Heart right ventricle (tissue), 16 donors: ENCODE measurements around the gene C1QTNF5. TPM values are rescaled to one million over a fixed set of nuclear protein-coding genes. Genes with fewer than 3 reads are reported as not detected.

ENCODE experiments used
- ATAC-seq, 8 donors: fragments of 200-7000 bp; cut with Tn5 transposase; one replicate each; pipeline ENCODE4 v1.9.1; 2020; ENCODE audit warnings: mild to moderate bottlenecking in 8 of 8, moderate library complexity in 8 of 8, moderate number of reproducible peaks in 1 of 8
- DNase-seq, 2 donors: peaks; one replicate each; pipeline ENCODE4 v3.0.0-alpha.2; 2020
- H3K27ac ChIP-seq, 10 donors: fragments of 200-600 bp; sonication (generic) in 2 of 10; one replicate each; pipeline versions ENCODE4 v1.5.0 to v1.8.0; 2020 to 2022; ENCODE audit warnings: mild to moderate bottlenecking in 3 of 10
- H3K27me3 ChIP-seq, 7 donors: fragments of 200-600 bp; one replicate each; pipeline ENCODE4 v1.8.0; 2021 to 2022; ENCODE audit warnings: mild to moderate bottlenecking in 2 of 7
- H3K36me3 ChIP-seq, 9 donors: fragments of 200-600 bp; sonication (generic) in 1 of 9; one replicate each; pipeline versions ENCODE4 v1.5.0 to v1.8.0; 2020 to 2022; ENCODE audit warnings: mild to moderate bottlenecking in 2 of 9
- H3K4me1 ChIP-seq, 9 donors: fragments of 200-600 bp; sonication (generic) in 1 of 9; one replicate each; pipeline versions ENCODE4 v1.5.0 to v1.8.0; 2020 to 2022; ENCODE audit warnings: mild to moderate bottlenecking in 4 of 9
- H3K4me3 ChIP-seq, 10 donors: fragments of 200-600 bp; sonication (generic) in 2 of 10; one replicate each; pipeline versions ENCODE4 v1.5.0 to v1.8.0; 2020 to 2022; ENCODE audit warnings: mild to moderate bottlenecking in 7 of 10, moderate library complexity in 2 of 10
- H3K9me3 ChIP-seq, 11 donors: fragments of 200-600 bp in 10 of 11; sonication (generic) in 2 of 11; one replicate each; pipeline versions ENCODE4 v1.5.0 to v1.8.0; 2013 to 2022; ENCODE audit warnings: mild to moderate bottlenecking in 2 of 11, control low read depth in 1 of 11, moderate library complexity in 1 of 11
- WGBS, 2 donors: extraction: QIAGEN DNeasy Blood & Tissue Kit; methylation state at CpG; one replicate each; pipeline ENCODE4 v1.1.7; 2013; ENCODE audit warnings: inconsistent platforms in 1 of 2; 5-methylcytosine and 5-hydroxymethylcytosine counted together
- intact Hi-C, 10 donors: fragments of 100-400 bp; cut with DNase I; formaldehyde crosslinking; loops; one replicate each; pipeline versions ENCODE4 v1.11.1 to v1.14.2; 2022
- polyA plus RNA-seq, 2 donors: library from polyadenylated mRNA; stranded (reverse); fragments of 200-250 nt; gene quantifications; one replicate each; pipeline ENCODE4 v1.2.3, GENCODE V29; 2013
- total RNA-seq, 10 donors: library from RNA; stranded (reverse); fragmentation: NEBNext Ultra II Directional in 3 of 10; extraction: Animal tissue kit (Norgen Biotek cat#: 25700) in 3 of 10; gene quantifications; one replicate each; pipeline versions ENCODE4 v1.2.1 to v1.2.4, GENCODE V29; 2021 to 2023
- TF ChIP-seq, protein P1 (sequence below), 9 donors: fragments of 200-600 bp; sonication (generic) in 2 of 9; IDR thresholded peaks; one replicate each; pipeline versions ENCODE4 v1.5.0 to v1.8.0; 2021 to 2022; ENCODE audit warnings: antibody characterized with exemption in 9 of 9, mild to moderate bottlenecking in 5 of 9, moderate library complexity in 1 of 9
- donor health status: Arrhythmogenic right ventricular cardiomyopathy.
- donor health status: ischemic (EF 13 %, LVEDD 7.1; RV severe dilation, severe dysfunction).
- donor health status: healthy with polysubstance abuse.
- donor health status: DM: no; HTN: yes; CAD: no.
- donor health status: DM: no; HTN: no; CAD: no.
- donor health status: ischemic (EF 25% LVEDD 6.9; RV normal size, moderate dysfunction).
- donor health status: ischemic (EF 25% LVEDD 5.7; RV mildly dilated, moderate dysfunction).
- donor health status: healthy.
- donor health status: DM: yes; HTN: yes; CAD: no.
- donor health status: Ischemic cardiomyopathy.
- donor health status: ischemic (EF 35%, LVEDD 5.7; RV mildly dilated, moderate dysfunction).
- donor health status: nonischemic (EF 11% LVEDD 7.7; RV severe dilation, severe dysfunction).
- donor health status: DM: yes; HTN: yes; CAD: no.
- donor health status: PGD.
- donor health status: ischemic (EF 29% LVEDD 5.4; RV normal size, mild dysfunction).
- donor health status: nonischemic (EF 23%, LVEDD 6.1; RV moderate dilation, normal function).

The C1QTNF5 gene
- total and polyA plus RNA-seq, 12 donors, result 11.4 to 35.7 (median 21.8) TPM

- 88 to 92% methylated on average over 12 of the region's 12 CpGs for WGBS, 2 donors
Observed at GRCh38 chr11:119345685-119346084, 5.0 kb upstream of the C1QTNF5 start.

DNA sequence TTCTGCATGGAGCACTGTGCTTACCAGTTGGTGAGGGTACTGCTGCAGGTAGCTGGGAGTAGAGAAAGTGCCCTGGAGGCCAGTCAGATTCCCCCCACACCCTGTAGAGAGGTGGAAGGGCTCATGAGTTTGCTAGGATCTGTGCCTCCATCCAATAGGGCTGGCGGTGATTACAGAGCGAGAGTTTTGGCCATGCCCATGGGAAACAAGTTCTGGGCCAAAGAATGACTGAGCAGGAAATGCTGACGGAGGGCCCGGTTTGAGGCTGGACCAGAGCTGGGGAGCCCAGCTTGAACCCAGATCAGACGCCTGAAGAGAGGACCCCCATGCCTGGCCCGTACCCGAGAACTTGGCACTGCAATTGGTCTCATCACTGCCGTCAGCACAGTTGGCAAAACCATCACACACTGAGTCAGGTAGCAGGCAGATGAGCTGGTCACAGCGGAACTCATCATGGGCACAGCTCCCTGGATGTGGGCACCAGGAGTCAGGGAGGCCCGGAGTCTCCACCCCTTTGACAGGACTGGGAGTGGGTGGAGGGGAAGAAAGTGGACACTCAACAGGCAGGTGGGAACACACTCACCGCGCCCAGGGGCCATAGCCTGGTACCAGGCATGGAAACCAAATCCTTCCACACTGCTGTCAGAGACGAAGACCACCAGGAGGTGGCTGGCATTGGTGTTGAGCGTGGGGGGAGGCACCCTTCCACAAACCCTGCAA is 3.8 kb upstream of the C1QTNF5 start:
- no peaks in the 10 kb centered on the region for H3K9me3 ChIP-seq
- no peaks in the 10 kb centered on the region for H3K36me3 ChIP-seq
- no peak for ATAC-seq
- no peak overlapping the region for H3K27ac ChIP-seq
- intact Hi-C loops, result loop anchor here in 1 of 10 donors (5.0 to 10.0 kb wide), 2 partner anchors 38 to 130 kb away; partner anchors contain the start of gene USP2
- H3K4me1 ChIP-seq, result peaks cover 8 to 29% (median 23%) of the 10 kb centered on the region in 9 donors
- no peak for DNase-seq
- TF ChIP-seq, protein P1, sequence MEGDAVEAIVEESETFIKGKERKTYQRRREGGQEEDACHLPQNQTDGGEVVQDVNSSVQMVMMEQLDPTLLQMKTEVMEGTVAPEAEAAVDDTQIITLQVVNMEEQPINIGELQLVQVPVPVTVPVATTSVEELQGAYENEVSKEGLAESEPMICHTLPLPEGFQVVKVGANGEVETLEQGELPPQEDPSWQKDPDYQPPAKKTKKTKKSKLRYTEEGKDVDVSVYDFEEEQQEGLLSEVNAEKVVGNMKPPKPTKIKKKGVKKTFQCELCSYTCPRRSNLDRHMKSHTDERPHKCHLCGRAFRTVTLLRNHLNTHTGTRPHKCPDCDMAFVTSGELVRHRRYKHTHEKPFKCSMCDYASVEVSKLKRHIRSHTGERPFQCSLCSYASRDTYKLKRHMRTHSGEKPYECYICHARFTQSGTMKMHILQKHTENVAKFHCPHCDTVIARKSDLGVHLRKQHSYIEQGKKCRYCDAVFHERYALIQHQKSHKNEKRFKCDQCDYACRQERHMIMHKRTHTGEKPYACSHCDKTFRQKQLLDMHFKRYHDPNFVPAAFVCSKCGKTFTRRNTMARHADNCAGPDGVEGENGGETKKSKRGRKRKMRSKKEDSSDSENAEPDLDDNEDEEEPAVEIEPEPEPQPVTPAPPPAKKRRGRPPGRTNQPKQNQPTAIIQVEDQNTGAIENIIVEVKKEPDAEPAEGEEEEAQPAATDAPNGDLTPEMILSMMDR (IDR thresholded peaks at IDR 0.05), result no peak
- WGBS, 2 donors, result 74 to 85% methylated on average over 14 of the region's 14 CpGs
- no peak overlapping the region for H3K4me3 ChIP-seq
- peaks cover 0 to 28% (median 0%) of the 10 kb centered on the region in 7 donors for H3K27me3 ChIP-seq

More at GRCh38 chr11:119345685-119346084, 5.0 kb upstream of the C1QTNF5 start:
- no peak for DNase-seq
- Histone ChIP-seq H3K9me3 (no peaks in the 10 kb centered on the region), H3K4me3 (no peak overlapping the region), H3K27ac (no peak overlapping the region), H3K27me3 (peaks cover 0 to 16% (median 0%) of the 10 kb centered on the region in 7 donors), H3K36me3 (no peaks in the 10 kb centered on the region), H3K4me1 (peaks cover 8 to 25% (median 12%) of the 10 kb centered on the region in 9 donors)
- ATAC-seq, result no peak
- TF ChIP-seq, protein P1 (IDR thresholded peaks at IDR 0.05), result no peak
- intact Hi-C loops, result loop anchor here in 1 of 10 donors (10.0 kb wide), 1 partner anchor 129 kb away; no protein-coding TSS in a partner anchor

DNA sequence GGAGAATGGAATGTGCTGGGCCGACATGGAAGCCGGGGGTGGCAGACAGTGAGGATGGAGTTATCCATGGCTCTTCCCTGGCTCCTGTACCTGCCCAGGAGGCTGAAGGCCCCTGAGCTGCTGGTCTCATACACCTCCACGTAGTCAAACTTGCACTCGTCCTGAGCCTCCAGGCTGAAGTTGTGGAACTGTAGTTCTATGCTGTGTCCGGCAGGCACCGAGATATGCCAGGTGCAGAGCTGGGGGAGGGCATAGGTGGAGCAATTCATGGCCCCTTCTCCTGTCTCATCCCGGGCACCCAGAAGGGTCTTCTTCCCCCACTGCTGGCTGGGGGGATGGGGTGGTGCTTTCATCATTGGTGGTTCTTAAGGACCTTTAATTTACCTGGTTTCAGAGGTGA is 3.0 kb upstream of the C1QTNF5 start:
- intact Hi-C loops, result loop anchor here in 1 of 10 donors (5.0 to 10.0 kb wide), 2 partner anchors 39 to 131 kb away; partner anchors contain the start of gene USP2
- TF ChIP-seq, protein P1 (IDR thresholded peaks at IDR 0.05), result no peak

DNA sequence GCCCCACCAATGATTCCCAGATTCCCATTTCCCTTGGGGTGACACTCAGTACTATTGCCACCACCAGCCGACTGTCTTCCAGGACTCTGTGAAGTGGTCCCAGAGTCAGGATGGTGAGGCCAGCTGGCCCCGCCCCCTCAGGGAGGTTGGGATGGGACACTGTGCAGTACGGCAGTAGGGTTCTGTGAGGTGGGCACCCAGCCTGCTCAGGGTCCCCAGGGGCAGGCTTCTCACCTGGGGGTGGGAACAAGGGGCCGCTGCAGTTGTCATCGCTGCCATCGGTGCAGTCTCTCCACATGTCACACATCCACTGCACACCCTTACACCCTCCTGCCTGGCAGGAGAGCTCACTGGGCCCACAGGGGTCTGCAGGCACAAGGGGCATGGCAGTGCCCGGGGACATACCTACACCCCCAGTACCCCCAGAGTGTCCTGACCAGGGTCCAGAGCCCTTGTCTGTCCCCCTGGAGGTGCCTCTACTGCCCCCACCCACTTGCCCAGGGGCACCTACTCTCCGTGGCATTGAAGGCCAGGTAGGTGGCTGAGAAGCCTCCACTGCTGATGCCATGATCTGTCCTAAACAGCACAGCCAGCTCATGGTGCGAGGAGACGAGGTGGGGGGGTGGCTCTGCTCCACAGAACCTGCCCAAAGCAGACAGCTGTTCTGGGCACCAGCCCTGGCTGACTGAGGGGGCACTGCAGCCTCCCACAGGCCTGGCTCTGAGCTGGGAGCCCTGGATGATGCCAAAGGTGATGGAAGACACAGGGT is 1.9 kb upstream of the C1QTNF5 start:
- Histone ChIP-seq H3K27me3 (peaks cover 0 to 38% (median 0%) of the 10 kb centered on the region in 7 donors), H3K9me3 (no peaks in the 10 kb centered on the region), H3K4me3 (no peak overlapping the region), H3K27ac (no peak overlapping the region), H3K4me1 (peaks cover 16 to 47% (median 40%) of the 10 kb centered on the region in 9 donors), H3K36me3 (peaks cover 0 to 5% (median 0%) of the 10 kb centered on the region in 9 donors)
- ATAC-seq (no peak), DNase-seq (no peak)
- 87 to 89% methylated on average over 10 of the region's 10 CpGs for WGBS, 2 donors
- TF ChIP-seq, protein P1 (IDR thresholded peaks at IDR 0.05), result no peak
- intact Hi-C loops, result loop anchor here in 1 of 10 donors (5.0 to 10.0 kb wide), 2 partner anchors 40 to 132 kb away; partner anchors contain the start of gene USP2

More for the DNA sequence above, 3.0 kb upstream of the C1QTNF5 start:
- DNase-seq (no peak), ATAC-seq (no peak)
- no peaks in the 10 kb centered on the region for H3K36me3 ChIP-seq
- H3K4me1 ChIP-seq, result peaks cover 8 to 37% (median 30%) of the 10 kb centered on the region in 9 donors
- no peak overlapping the region for H3K4me3 ChIP-seq
- peaks cover 0 to 35% (median 0%) of the 10 kb centered on the region in 7 donors for H3K27me3 ChIP-seq
- H3K9me3 ChIP-seq, result no peaks in the 10 kb centered on the region
- no peak overlapping the region for H3K27ac ChIP-seq
- 91 to 92% methylated on average over 7 of the region's 7 CpGs for WGBS, 2 donors
